HepG2 (cell line): ENCODE data around the gene RIPOR3. TPM values are rescaled to one million over a fixed set of nuclear protein-coding genes. Genes with fewer than 3 reads are reported as not detected.

Experiments
- CENPT ChIP-seq: sonication (generic); formaldehyde crosslinking; IDR thresholded peaks from 2 replicates; pipeline ENCODE4 v1.8.0; 2022; ENCODE audit warnings: low read depth, mild to moderate bottlenecking, moderate library complexity, missing genetic modification reagents
- CTCF ChIP-seq: sonication (generic); formaldehyde crosslinking; IDR thresholded peaks from 2 replicates; pipeline ENCODE4 v1.5.0; 2020; ENCODE audit warnings: mild to moderate bottlenecking, missing genetic modification reagents, moderate library complexity
- GTF3A ChIP-seq: sonication (generic); formaldehyde crosslinking; conservative IDR thresholded peaks from 2 replicates; pipeline ENCODE4 v1.4.0; 2020; ENCODE audit warnings: mild to moderate bottlenecking, missing genetic modification reagents
- KMT2B ChIP-seq: IDR thresholded peaks from 2 replicates; pipeline ENCODE4 v1.6.1; 2016; ENCODE audit warnings: missing genetic modification reagents, missing compliant biosample characterization
- NR0B2 ChIP-seq: sonication (generic); formaldehyde crosslinking; IDR thresholded peaks from 2 replicates; pipeline ENCODE4 v1.4.0; 2020; ENCODE audit warnings: mild to moderate bottlenecking, missing genetic modification reagents
- PATZ1 ChIP-seq: sonication (generic); formaldehyde crosslinking; IDR thresholded peaks from 2 replicates; pipeline ENCODE4 v1.4.0; 2020; ENCODE audit warnings: missing genetic modification reagents
- RAD51 ChIP-seq: fragments of 450-650 bp; IDR thresholded peaks from 2 replicates; pipeline ENCODE4 v1.6.1; 2016; ENCODE audit warnings: borderline replicate concordance
- RXRB ChIP-seq: IDR thresholded peaks from 2 replicates; pipeline ENCODE4 v1.6.1; 2016; ENCODE audit warnings: borderline replicate concordance, missing genetic modification reagents, missing compliant biosample characterization
- SKI ChIP-seq: fragments of 450-650 bp; IDR thresholded peaks from one replicate; pipeline ENCODE4 v1.6.1; 2018; ENCODE audit warnings: mild to moderate bottlenecking; ENCODE audit not compliant: partially characterized antibody
- YEATS2 ChIP-seq: sonication (generic); formaldehyde crosslinking; IDR thresholded peaks from 2 replicates; pipeline ENCODE4 v1.4.0; 2020; ENCODE audit warnings: missing genetic modification reagents, borderline replicate concordance
- ZBTB40 ChIP-seq, 2 experiments: fragments of 450-650 bp in 1 of 2; sonication (generic) in 1 of 2; formaldehyde crosslinking in 1 of 2; IDR thresholded peaks; 2 replicates each; pipeline versions ENCODE4 v1.6.1 to v1.8.0; 2016 to 2022; ENCODE audit warnings: antibody characterized with exemption in 1 of 2, mild to moderate bottlenecking in 1 of 2, missing genetic modification reagents in 1 of 2
- ZMAT5 ChIP-seq: sonication (generic); formaldehyde crosslinking; IDR thresholded peaks from 2 replicates; pipeline ENCODE4 v1.5.0; 2020; ENCODE audit warnings: mild to moderate bottlenecking, low read depth, missing genetic modification reagents, borderline replicate concordance
- ZNF451 ChIP-seq: sonication (generic); formaldehyde crosslinking; IDR thresholded peaks from 2 replicates; pipeline ENCODE4 v1.5.0; 2020; ENCODE audit warnings: mild to moderate bottlenecking, missing genetic modification reagents
- ZNF513 ChIP-seq: sonication (generic); formaldehyde crosslinking; conservative IDR thresholded peaks from 2 replicates; pipeline ENCODE4 v1.5.0; 2020; ENCODE audit warnings: missing genetic modification reagents
- polyA plus RNA-seq, 8 experiments: library from polyadenylated mRNA; depleted of rRNA in 3 of 8; stranded (reverse) in 7 of 8; unstranded in 1 of 8; fragments of >200 nt; fragmentation: Illumina TruSeq in 4 of 8; extraction: Trizol in 4 of 8; gene quantifications; 2 replicates each; pipeline versions ENCODE4 v1.2.1 to v1.2.3, GENCODE V29; 2011 to 2016; ENCODE audit warnings: low read depth in 4 of 8, missing spikeins in 1 of 8, mixed read lengths in 1 of 8; ENCODE audit not compliant: insufficient read depth in 1 of 8
- total RNA-seq, 5 experiments: library from RNA; depleted of rRNA; stranded (reverse); fragments of >200 nt; fragmentation: Illumina TruSeq; extraction: Trizol; gene quantifications; 2 replicates each; pipeline ENCODE4 v1.2.3, GENCODE V29; 2016; ENCODE audit warnings: low read depth in 1 of 5

The RIPOR3 gene
- total and polyA plus RNA-seq, 2 of the 13 experiments (the other 11 are each of a cell fraction or from before 2014, with no cell fraction given): 0.18 TPM; not detected in 1

GRCh38 chr20:50713657-50714101 lies 22.3 kb upstream of the RIPOR3 start (continued):
- no peak for TF ChIP-seq ZBTB40 (IDR thresholded peaks at IDR 0.05)
- TF ChIP-seq ZBTB40 (CRISPR knock-in tag; IDR thresholded peaks at IDR 0.05): no peak
- peak; percentile 78 for TF ChIP-seq CTCF (CRISPR knock-in tag)
- no peak for TF ChIP-seq RAD51
- TF ChIP-seq ZMAT5 (CRISPR knock-in tag): no peak
- TF ChIP-seq YEATS2: no peak
- no peak for TF ChIP-seq PATZ1
- no peak for TF ChIP-seq GTF3A
- TF ChIP-seq NR0B2 (CRISPR knock-in tag): no peak
- no peak for TF ChIP-seq ZNF451
- no peak for TF ChIP-seq CENPT
- TF ChIP-seq KMT2B (CRISPR knock-in tag): no peak
- TF ChIP-seq ZNF513 (CRISPR knock-in tag): no peak
- TF ChIP-seq SKI: no peak
- 0 out of 2 replicates have a peak, but pooled peaks have one; percentile 15 for TF ChIP-seq RXRB (CRISPR knock-in tag)
